Measurements from ENCODE around the gene ILDR2.

ILDR2 gene

DNA sequence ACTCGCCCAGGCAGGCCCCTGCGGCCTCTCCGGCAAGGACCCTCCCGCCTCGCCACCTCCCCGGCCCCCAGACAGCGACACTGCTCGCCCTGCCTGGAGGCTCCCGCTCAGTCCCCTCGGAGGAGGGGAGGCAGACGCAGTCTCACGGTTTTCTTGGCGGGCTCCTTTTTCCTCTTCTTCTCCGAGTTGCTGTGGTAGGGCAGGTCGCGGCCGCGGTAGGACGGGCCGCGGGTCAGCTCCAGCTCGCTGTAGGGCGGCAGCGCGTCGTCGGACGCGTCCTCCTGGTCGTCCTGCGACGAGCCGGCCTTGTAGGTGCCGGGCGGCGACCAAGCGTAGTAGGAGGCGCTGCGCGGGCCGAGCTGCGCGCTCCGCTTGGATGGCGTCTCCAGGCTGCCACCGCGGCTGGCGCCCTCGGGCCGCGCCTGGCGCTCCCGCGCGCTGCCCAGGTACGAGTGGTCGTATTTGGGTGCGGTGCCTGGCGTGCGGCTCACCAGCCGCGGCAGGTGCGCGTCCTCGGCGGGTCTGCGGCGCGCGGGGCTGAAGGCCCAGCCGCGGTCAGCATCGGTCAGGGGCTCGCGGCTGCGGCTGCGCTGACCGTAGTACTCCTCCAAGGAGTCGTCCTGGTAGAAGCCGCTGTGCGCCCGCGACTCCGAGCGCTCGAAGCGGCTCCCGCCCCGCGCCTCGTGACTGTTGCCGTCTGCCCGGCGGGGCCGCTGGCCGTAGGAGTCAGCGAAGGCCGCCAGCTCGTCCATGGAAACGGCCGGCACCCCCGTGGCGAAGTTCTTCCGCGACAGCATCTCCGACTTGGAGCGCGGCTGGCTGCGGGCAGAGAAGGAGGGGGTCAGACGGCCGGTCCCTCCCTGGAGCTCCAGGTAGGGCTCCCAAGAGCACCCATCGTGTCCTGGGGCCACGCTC, 54.5 kb downstream of the ILDR2 start:
- DNase-seq: no peak

DNA sequence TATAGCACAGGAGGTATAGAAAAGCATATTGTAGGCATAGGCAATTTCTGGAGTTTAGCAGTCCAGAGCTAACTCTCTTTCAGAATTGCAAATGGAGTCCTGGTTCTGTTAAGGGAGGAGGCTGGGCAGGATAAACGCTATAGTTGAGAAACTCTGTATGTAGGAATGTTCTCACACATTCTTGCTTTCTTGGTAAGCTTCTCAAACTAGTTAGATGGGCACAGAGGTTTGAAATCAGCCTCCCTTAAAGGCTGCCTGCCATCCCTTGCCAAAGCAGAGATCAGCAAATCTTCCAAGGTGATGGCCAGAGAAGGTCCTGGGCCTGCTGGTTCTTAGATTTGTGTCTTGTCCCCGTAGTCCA, 56.4 kb downstream of the ILDR2 start:
- no peak for DNase-seq

DNA sequence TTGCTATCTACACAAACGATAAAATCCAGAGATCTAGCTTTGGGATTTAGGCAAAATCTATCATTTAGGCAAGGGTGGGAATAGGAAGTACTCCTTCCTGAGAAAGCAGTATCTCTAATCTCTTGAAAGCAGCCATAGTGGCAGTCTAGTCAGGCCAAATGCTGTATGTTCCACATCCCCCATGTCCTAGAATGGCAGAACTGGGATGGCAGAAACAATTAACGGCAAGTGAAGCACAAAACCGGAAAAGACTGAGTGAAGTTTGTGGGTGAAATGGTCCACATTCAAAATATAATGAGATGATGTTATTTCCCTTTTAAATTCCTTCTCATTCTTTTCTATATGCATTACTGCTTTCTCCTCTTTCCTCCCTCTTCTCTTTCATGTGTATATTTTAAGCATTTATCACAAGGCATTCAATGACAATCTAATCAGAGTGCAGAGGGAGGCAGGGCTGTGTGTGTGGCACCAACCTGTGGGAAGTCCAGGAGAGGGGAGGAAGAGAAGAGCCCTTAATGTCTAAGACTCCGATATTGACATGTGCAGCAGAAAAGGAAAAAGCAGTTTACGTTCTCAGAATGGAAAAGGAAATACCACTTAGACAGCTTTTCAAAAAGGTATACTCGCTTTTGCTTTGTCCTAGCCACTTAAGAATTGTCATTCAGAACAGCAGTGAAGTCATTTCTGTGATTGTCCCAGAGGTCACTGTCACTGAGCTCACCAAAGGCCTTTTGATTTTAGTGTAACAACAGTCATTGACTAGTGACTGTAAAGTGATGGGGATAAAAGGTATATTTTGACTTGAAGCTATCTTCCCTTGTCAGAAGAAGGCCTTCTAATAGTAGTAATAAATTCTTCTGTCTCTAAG, 57.0 kb downstream of the ILDR2 start:
- DNase-seq: no peak

DNA sequence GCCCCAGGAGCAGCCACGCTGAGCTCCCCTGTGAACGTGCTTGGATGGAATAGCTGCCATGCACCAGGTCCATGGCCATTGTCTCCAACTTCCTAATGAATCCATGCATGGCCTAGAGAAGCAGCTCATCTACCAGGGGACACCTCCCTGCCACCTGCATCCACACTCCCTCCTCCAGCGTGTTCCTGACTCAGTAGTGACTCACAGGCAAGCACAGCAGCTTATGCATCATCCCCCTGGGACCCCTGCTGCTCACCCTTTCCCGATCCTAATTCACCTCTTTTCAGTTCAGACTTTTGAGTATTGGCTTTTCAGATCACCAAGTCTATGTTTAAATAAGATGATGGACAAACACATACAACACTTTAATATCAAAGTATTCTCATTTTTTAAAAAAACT, 59.4 kb downstream of the ILDR2 start:
- DNase-seq: no peak

DNA sequence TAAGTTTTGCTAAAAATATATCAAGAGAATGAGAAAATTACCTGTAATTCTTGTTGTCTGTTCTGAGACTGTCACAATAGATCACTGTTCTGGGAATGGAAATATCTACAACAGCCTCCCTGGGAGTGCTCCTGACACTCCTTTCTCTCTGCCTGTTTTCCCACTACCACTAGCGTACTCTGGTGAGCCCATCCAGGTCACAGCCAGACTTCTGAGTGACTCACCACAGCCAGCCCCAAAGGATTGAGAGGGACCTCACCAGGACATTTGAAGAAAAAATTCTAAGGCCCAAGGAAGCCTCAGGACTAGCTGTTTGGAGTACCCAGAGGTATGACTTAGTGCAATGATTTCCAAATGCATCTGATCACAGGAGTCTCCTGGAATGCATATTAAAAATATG, 60.3 kb downstream of the ILDR2 start:
- DNase-seq: no peak

DNA sequence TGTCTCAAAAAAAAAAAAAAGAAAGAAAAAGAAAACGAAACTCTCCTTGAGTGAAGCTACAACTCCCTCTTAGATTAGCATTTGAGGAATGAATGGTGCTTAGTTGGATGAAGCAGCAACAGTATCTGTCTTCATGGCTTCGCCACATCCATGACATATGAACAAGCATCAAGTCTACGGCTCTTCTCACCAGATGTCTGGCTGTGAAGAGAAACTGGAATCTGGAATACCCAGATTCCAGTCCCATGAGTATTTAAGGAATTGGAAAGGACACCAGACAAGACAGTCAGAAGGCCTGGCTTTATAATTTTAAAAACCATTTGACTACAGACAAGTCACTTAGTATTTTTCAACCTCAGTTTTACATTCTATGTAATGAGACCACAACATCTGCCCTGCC, 61.2 kb downstream of the ILDR2 start:
- no peak for DNase-seq

DNA sequence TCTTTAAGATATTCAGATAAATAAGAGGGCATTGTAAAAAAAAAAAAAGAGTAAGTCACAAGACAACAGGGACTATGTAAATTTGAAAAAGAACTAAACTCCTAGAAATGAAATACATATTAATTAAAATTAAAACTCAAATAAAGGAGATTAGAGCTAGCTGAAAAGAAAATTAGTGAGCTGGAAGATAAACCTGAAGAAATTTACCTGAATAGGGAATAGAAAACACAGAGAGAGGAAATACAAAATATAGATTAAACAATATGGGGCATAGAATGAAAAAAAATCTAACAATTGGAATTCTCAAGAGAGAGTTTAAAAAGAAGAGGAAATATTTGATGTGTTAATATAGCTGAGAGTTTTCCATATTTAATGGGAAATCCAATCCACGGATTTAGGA, 63.7 kb downstream of the ILDR2 start:
- DNase-seq: no peak

DNA sequence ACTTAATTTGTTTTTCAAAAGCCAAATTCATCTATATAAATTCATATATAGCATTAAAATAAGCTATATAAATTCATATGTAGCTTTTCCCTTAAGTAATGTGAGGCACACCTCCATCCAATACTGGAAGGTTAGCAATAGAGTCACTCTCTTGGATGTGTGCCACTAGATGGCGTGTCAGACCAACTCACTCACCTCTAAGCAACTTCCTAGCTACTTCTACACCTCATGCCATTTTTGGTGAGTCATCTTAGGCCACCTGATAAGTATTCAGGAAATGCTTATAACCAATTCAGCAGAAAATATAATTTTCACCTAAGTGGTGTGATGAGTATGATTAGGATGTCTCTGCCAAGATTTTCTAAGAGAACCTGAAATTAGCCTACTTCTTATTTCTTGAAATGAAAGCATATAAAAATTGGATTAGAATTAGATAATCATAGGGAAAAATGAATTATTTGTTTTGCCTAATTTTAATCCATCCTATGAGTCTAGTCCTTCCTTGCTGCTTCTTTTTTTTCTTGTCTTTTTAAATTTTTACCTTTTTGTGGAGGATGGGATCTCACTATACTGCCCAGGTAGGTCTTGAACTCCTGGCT, 64.8 kb downstream of the ILDR2 start:
- DNase-seq: peak; percentile 82

DNA sequence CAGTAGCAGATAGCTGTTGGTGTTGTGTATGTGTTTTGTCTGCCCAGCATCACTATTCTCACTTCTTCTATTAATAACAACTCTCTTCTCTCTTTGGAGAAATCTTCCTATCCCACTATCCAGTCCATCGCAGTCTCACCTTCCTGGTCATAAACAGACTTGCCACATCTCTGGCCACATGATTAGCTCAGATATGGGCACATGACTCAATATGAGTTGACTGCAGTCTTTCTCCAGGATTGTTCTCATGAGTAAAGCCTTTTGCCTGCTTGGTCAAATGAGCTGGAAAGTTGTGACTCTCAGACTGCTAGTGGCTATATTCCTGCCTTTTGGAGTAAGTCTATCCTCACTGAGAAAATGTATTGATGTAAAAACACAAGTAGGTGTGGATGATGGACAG, 66.4 kb downstream of the ILDR2 start:
- no peak for DNase-seq

DNA sequence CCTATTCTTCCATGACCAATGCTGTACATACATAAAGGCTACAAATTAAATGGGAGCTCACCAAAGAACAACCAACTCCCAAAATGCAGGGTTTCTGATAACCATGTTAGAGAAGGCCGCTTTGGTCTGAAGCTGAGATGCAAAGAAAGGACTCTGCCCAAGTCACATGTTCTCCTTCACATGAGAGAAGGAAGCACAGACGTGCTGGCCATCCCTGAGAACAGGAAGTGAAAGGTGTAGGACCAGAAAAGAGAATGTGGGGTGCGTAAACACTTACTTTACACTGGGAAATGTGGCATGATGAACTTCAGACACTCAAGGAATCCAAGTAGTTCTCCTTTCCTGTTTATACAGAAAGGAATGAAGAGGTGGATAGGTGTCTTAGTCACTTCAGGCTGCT, 67.6 kb downstream of the ILDR2 start:
- no peak for DNase-seq

DNA sequence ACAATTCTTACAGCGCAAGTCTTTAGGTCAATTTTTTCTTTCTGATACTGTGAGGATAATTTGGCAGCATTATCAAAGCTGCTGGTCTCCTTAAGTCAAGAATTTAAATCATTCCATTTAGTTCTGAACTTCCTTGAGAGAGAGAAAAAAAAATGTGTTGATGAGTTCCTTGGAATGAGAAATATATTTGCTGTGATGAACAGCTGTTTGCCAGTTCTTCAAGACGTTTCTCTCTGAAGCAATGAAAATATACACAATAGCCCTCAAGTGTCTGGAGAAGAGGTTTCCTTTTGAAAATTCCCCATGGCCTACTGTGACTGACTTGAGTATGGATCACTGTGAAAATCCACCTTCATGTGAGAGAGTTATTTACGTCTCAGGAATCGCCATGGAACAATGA, 68.3 kb downstream of the ILDR2 start:
- no peak for DNase-seq

DNA sequence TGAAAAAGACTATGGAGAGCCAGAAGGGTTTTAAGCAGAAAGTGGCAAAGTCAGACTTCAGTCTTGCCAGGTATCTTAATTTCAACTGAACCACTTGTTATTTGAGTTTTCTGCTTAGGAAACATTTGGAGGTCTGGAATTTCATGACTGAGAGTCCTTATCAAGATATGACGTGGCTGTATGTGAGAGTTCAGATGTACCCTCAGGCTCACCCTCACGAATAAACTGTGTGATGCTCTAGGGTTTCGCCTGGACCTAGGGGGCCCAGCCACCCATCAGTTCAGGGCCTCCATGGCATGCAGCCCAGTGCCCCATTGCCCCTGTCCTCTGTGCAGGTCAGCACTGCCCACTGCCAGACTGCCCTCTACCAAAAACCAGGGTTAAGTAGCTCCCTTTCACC, 68.7 kb downstream of the ILDR2 start:
- DNase-seq: no peak

DNA sequence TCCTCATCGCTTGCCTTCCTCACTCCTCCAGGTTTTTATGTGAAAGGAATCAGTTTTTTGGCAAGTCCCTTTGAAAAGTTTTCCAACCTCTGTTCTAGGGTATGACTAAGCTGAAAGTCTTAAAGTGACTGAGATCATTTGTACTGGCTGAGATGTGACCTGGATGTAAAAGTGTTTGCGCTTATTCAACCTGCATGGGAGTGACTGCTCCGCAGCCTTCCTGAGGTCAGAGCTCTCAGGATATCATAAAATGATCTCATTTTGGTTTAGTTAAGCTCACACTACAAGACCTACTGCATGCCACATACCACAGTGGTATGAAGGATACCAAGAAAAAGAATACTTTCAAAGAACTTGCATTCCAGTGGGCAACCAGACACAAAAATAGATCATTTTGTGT, 69.4 kb downstream of the ILDR2 start:
- no peak for DNase-seq

DNA sequence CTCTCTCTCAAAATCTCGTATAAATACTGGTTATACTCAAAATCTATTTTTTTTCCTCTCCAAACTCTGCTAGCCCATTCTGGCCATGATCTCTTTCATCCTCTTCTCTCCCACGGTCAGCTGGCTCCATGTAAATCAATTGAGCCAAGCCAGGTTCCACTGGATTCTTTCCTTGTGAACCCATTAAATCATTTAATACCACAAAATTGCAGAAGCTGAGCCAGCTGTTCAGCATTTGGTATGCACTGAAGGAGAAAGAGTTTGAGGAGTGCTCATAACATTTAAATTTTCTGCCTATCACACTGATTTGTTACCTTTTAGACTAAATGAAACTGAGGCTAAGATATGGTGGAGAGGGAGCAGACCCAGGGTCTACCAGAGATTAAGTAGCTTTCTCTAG, 70.2 kb downstream of the ILDR2 start:
- DNase-seq: no peak

DNA sequence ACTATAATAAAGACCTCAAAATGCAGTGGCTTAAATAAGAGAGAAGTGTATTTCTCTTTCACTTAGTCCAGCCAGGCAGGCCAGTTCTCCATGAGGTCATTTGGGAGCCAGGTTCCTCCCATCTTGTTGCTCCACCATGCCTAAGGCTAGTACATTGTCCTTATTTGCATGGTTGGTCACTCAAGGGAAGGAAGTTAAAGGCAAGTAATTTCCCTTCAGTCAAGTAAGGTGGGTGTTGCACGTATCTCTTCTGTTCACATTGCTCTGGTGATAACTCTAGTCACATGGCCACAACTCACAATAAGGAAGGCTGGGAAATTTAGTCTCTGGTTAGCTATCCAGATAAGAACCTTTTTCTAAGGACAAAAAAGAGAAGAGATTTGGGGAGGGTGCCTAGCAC, 72.1 kb downstream of the ILDR2 start:
- DNase-seq: no peak

DNA sequence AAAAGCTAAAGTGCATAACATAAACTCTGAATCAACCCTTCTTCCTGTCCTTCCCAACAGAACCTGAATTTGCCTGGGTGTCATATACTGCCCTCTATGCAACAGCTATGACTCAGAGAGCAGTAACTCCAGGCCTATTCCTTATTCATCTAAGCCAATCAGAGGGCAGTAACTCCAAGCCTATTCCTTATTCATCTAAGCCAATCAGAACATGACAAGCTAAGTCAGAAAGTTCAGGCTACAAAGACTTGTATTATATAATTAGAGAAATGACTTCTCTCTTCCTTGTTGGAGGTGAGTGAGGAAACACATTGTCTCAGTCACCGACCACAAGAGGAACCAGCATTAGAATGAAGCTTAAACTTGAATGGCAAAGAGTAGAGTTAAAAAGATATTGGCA, 73.1 kb downstream of the ILDR2 start:
- no peak for DNase-seq

DNA sequence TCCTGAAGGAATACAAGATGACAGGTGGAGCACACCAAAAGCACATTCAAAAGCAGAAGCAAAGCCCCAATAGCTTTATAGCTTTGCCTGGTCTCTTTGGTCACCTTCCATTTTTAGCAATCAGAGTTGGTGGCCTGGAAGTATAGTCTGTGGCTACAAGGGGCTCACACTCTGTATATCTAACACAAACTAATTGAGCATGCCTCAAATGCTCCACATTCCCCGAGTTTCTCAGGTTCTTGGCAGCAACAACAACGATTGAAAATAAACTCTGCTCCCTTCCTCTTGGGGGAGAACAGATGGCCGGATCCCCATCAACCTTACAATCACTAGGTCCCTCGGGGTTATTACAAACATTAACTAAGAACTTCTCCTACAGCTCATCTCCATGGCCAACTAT, 74.4 kb downstream of the ILDR2 start:
- no peak for DNase-seq

DNA sequence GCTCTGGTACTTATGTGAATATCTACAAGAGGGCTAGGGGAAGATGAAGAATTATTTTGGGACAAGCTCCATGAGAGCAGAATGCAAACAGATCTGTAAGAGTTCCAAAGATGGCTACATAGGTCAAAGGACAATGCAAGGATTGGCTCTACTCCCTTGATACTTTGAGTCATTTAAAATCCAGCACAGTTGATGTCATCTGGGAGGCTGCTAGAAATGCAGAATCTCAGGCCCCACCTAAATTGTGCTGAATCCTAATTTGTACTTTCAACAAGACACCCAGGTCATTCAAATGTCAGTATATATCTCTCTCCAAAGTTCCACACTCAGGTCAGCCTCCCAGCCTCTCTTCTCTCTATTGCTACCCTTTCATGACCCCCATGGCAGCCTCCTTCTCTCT, 75.6 kb downstream of the ILDR2 start:
- no peak for DNase-seq

DNA sequence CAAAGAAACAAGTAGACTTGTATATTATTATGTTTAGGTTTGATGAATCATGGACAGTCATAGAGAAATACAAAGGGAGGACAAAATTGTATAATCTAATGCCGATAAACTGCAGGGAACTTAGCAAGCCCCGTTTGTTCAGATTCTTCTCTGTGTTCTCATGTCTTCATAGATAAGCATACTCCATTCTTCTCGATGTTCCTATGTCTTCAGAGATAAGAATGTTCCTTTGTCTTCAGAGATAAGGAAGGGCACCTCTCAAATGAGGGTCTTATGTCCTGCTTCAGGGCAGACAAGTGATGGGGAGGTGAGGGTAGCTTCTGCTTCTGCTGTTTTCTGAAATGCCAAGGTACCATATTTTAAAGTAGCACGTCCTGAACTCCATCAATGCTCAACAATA, 79.6 kb downstream of the ILDR2 start:
- no peak for DNase-seq

DNA sequence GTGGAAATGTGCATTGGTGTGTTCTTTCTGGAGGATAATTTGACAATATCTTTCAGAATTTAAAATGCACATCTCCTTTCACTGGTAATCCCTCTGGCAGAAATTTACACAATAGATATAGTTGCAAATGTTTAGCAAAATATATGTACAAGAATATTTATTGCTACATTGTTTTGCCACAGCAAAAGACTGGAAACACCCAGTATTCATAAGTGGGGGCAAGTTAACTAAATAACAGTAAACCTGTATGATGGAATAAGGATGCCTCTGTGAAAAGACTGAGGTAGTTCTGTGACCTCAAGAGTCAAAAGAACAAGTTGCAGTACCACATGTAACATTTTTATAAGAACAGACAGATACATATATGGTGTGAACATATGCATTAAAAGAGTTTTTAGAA, 85.6 kb downstream of the ILDR2 start:
- DNase-seq: no peak

DNA sequence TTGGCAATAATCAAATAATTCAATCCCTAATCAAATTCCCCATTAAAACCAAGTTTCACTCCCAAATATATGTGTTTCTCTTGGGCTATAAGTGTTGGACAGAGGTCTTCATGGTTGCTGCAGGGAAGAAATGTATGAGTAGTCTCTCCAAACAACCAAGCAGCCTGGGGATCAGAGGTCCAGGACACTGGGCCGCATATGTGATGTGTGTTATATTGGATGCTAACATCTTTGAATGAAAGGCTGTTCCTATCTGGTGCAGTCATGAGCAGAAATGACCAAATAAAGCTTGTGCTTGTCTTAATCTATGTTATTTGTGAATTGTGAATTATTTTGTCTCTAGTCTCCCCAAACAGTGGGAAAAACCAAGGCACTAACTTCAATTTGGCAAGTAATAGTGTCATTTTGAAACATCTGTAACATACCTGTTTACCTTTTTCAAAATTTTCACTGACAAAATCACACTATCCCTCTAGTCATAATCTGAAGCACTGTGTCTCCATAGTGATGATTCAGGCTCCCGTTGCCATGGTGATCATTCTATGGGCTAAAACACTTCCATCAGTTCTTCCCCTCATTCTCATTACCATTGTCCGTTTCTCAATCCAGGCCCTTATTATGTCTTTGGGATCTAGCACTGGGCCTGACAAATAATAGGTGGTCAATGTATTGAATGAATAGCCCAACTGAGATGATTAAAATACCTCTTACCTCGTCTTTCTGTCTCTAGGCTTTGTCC, 86.8 kb downstream of the ILDR2 start:
- DNase-seq: no peak

DNA sequence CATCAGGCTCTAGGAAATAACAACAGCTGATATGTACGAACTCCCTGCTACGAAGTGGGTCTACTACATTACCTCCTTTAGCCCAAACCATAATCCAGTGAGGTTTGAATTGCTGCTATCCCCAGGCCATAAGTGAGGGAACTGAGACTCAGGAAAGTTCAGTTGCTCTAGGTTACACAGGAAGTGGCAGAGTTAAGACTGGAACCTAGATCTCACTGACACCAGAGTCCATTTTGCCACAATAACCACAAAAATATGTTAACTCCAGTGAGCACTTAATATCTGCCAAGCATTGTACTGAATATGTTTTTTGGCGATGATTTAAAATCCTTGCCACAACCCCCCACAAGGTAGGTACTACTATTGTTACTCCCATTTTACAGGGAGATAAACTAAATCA, 90.4 kb downstream of the ILDR2 start:
- DNase-seq: no peak

DNA sequence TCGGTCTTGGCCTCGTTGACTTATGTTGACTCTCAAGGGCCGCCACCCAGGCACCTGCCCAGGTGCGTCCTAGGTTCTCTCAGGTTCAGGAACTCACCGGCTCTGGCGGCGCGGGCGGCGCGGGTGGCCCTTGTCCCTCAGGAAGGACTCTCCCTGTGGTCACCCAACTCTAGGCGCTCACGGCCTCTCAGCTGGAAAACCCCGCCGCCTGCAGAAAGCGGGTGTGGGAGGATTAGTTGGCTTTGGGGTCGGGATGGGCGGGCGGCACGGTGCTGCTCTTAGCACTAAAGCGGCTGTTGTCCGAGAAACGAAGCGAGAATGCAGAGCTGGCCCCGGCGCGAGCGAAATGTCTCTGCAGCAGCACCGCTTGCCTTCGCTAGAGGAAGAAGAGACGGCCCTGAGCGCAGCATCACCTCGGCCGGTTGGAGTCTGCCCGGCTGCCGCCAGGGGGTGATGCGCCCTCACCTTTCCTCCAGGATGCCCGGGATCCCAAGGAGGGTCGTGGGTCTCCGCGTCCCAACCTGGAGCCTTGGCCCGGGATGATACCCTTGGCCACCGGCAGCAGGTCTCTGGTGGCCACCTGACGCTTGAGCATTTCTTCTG, 91.2 kb downstream of the ILDR2 start:
- DNase-seq: no peak

Measured in NCI-H1436 (cell line).